H1 (cell line): ENCODE measurements around the gene SYNPR. TPM values are rescaled to one million over a fixed set of nuclear protein-coding genes. Genes with fewer than 3 reads are reported as not detected.

Source experiments
- CTCF ChIA-PET: fragments of 300-600 bp; sonication (Branson Sonifier 250); formaldehyde crosslinking; loops from one replicate; lab custom pipeline; 2021; ENCODE audit not compliant: partially characterized antibody; lab: Charles Lee
- POLR2A ChIA-PET: fragments of 300-600 bp; sonication (Branson Sonifier 250); formaldehyde crosslinking; loops from one replicate; lab custom pipeline; 2021; ENCODE audit warnings: inconsistent platforms; ENCODE audit not compliant: partially characterized antibody; lab: Charles Lee
- DNase-seq, 2 experiments: peaks; one replicate each; pipeline versions ENCODE4 v3.0.0 to v3.0.0-alpha.2; 2010 to 2022; ENCODE audit warnings: low spot score in 2 of 2, low read depth in 1 of 2, mixed read lengths in 1 of 2
- FAIRE-seq: peaks from 2 replicates; lab custom pipeline; 2011; peaks lifted over from hg19 to GRCh38; lab: Jason Lieb, UNC
- H2AFZ ChIP-seq: 2 replicates; pipeline ENCODE4 v1.8.1; 2012; ENCODE audit warnings: low read length, inconsistent platforms
- H2AK5ac ChIP-seq: 2 replicates; pipeline ENCODE4 v1.6.1; 2013; ENCODE audit warnings: low read depth, low read length
- H2BK120ac ChIP-seq: replicated peaks from 2 replicates; pipeline ENCODE3; 2013; ENCODE audit warnings: low read depth, low read length, inconsistent platforms
- H2BK12ac ChIP-seq: 2 replicates; pipeline ENCODE4 v1.6.1; 2013; ENCODE audit warnings: low read depth, low read length
- H2BK15ac ChIP-seq: 2 replicates; pipeline ENCODE4 v1.6.1; 2013; ENCODE audit warnings: low read length
- H2BK20ac ChIP-seq: 2 replicates; pipeline ENCODE4 v1.6.1; 2013; ENCODE audit warnings: low read length
- H2BK5ac ChIP-seq: 2 replicates; pipeline ENCODE4 v1.6.1; 2013; ENCODE audit warnings: low read depth, low read length
- H3K14ac ChIP-seq: 2 replicates; pipeline ENCODE4 v1.6.1; 2013; ENCODE audit warnings: inconsistent platforms; ENCODE audit not compliant: insufficient read length
- H3K18ac ChIP-seq: 2 replicates; pipeline ENCODE4 v1.6.1; 2013; ENCODE audit warnings: low read length; ENCODE audit errors: extremely low read depth
- H3K23ac ChIP-seq: 2 replicates; pipeline ENCODE4 v1.6.1; 2013; ENCODE audit warnings: inconsistent platforms; ENCODE audit not compliant: insufficient read length
- H3K23me2 ChIP-seq: 2 replicates; pipeline ENCODE4 v1.6.1; 2013; ENCODE audit warnings: low read depth, low read length
- H3K27ac ChIP-seq: 2 replicates; pipeline ENCODE4 v1.6.1; 2011; ENCODE audit warnings: low read depth, low read length, inconsistent platforms
- H3K27me3 ChIP-seq, 4 experiments: replicated peaks in 1 of 4; 1 replicate in 1 of 4; 2 replicates in 3 of 4; pipeline versions ENCODE4 v1.6.1 to v1.8.1; 2011 to 2013; ENCODE audit warnings: low read length in 3 of 4, mild to moderate bottlenecking in 3 of 4, inconsistent platforms in 2 of 4, mixed read lengths in 2 of 4, moderate library complexity in 1 of 4; ENCODE audit not compliant: control insufficient read depth in 3 of 4, insufficient read depth in 3 of 4; ENCODE audit errors: extremely low read depth in 1 of 4
- H3K36me3 ChIP-seq, 4 experiments: 2 replicates each; pipeline versions ENCODE4 v1.6.1 to v1.8.1; 2011 to 2013; ENCODE audit warnings: mild to moderate bottlenecking in 4 of 4, low read length in 3 of 4, moderate library complexity in 2 of 4, control low read depth in 1 of 4, inconsistent platforms in 1 of 4; ENCODE audit not compliant: insufficient read depth in 4 of 4, control insufficient read depth in 2 of 4
- H3K4ac ChIP-seq: replicated peaks from 2 replicates; pipeline ENCODE3; 2013; ENCODE audit warnings: low read length, low read depth, mixed read lengths, inconsistent platforms; ENCODE audit not compliant: insufficient read length
- H3K4me1 ChIP-seq, 4 experiments: replicated peaks in 1 of 4; 1 replicate in 1 of 4; 2 replicates in 3 of 4; pipeline versions ENCODE4 v1.6.1 to v1.8.1; 2011 to 2013; ENCODE audit warnings: low read length in 3 of 4, inconsistent platforms in 2 of 4, mixed read lengths in 1 of 4; ENCODE audit not compliant: insufficient read depth in 4 of 4, control insufficient read depth in 3 of 4
- H3K4me2 ChIP-seq, 2 experiments: 2 replicates each; pipeline versions ENCODE4 v1.6.1 to v1.8.1; 2011 to 2013; ENCODE audit warnings: low read depth in 2 of 2, low read length in 2 of 2, control low read depth in 1 of 2, inconsistent platforms in 1 of 2, mild to moderate bottlenecking in 1 of 2; ENCODE audit not compliant: insufficient read depth in 1 of 2
- H3K4me3 ChIP-seq, 4 experiments: fragments of 200-600, 300-600 bp in 1 of 4; sonication (generic), shearing (Covaris generic), sonication (Bioruptor Twin) in 1 of 4; 2 replicates each; pipeline versions ENCODE4 v1.5.1 to v1.8.1; 2011 to 2016; ENCODE audit warnings: low read length in 4 of 4, low read depth in 3 of 4, control low read depth in 2 of 4, inconsistent platforms in 2 of 4, mild to moderate bottlenecking in 2 of 4, mixed read lengths in 1 of 4, moderate library complexity in 1 of 4; ENCODE audit not compliant: insufficient read depth in 2 of 4; ENCODE audit errors: extremely low read depth in 1 of 4
- H3K56ac ChIP-seq: replicated peaks from 2 replicates; pipeline ENCODE3; 2013; ENCODE audit warnings: low read depth, mild to moderate bottlenecking, mixed read lengths, low read length, inconsistent platforms; ENCODE audit not compliant: insufficient read length
- H3K79me1 ChIP-seq: 2 replicates; pipeline ENCODE4 v1.6.1; 2013; ENCODE audit warnings: low read depth, low read length, control low read depth
- H3K79me2 ChIP-seq, 2 experiments: 2 replicates each; pipeline versions ENCODE4 v1.6.1 to v1.8.1; 2012 to 2013; ENCODE audit warnings: low read length in 2 of 2, mild to moderate bottlenecking in 2 of 2, inconsistent platforms in 1 of 2; ENCODE audit not compliant: insufficient read depth in 2 of 2, control insufficient read depth in 1 of 2
- H3K9ac ChIP-seq, 4 experiments: replicated peaks in 1 of 4; 1 replicate in 1 of 4; 2 replicates in 3 of 4; pipeline versions ENCODE4 v1.6.1 to v1.8.1; 2011 to 2013; ENCODE audit warnings: low read depth in 3 of 4, low read length in 3 of 4, control low read depth in 2 of 4, mild to moderate bottlenecking in 2 of 4, moderate library complexity in 2 of 4, inconsistent platforms in 1 of 4; ENCODE audit errors: extremely low read depth in 1 of 4
- H3K9me3 ChIP-seq, 2 experiments: 2 replicates each; pipeline versions ENCODE4 v1.6.1 to v1.8.1; 2012 to 2013; ENCODE audit warnings: mild to moderate bottlenecking in 2 of 2, moderate library complexity in 2 of 2, control low read depth in 1 of 2, inconsistent platforms in 1 of 2, low read depth in 1 of 2, low read length in 1 of 2, mixed read lengths in 1 of 2; ENCODE audit not compliant: insufficient read depth in 2 of 2
- H4K20me1 ChIP-seq, 2 experiments: replicated peaks in 1 of 2; 2 replicates each; pipeline versions ENCODE3 to v1.8.1; 2011 to 2013; ENCODE audit warnings: inconsistent platforms in 2 of 2, low read length in 2 of 2, mild to moderate bottlenecking in 1 of 2; ENCODE audit not compliant: insufficient read depth in 2 of 2, control insufficient read depth in 1 of 2
- H4K5ac ChIP-seq: 2 replicates; pipeline ENCODE4 v1.6.1; 2013; ENCODE audit warnings: low read length, low read depth, mixed read lengths, inconsistent platforms; ENCODE audit not compliant: insufficient read length
- H4K8ac ChIP-seq: 2 replicates; pipeline ENCODE4 v1.8.0; 2013; ENCODE audit warnings: mild to moderate bottlenecking, moderate library complexity, low read length, inconsistent platforms; ENCODE audit not compliant: insufficient read depth; ENCODE audit errors: extremely low read depth
- H4K91ac ChIP-seq: replicated peaks from 2 replicates; pipeline ENCODE3; 2013; ENCODE audit warnings: low read length, mixed read lengths, inconsistent platforms; ENCODE audit not compliant: insufficient read length
- ATF3 ChIP-seq: IDR thresholded peaks from 2 replicates; pipeline ENCODE4 v1.6.1; 2011; ENCODE audit warnings: low read depth, mild to moderate bottlenecking, low read length; ENCODE audit not compliant: insufficient read depth
- CHD1 ChIP-seq: IDR thresholded peaks from 2 replicates; pipeline ENCODE4 v1.6.1; 2012; ENCODE audit warnings: low read depth, low read length, improper control_type of control experiment
- CHD2 ChIP-seq: IDR thresholded peaks from 2 replicates; pipeline ENCODE4 v1.6.1; 2012; ENCODE audit warnings: low read length, improper control_type of control experiment
- CTBP2 ChIP-seq: IDR thresholded peaks from 2 replicates; pipeline ENCODE4 v1.7.0; 2011; ENCODE audit warnings: borderline replicate concordance, mild to moderate bottlenecking, moderate library complexity, mixed read lengths, low read length; ENCODE audit not compliant: insufficient read depth, insufficient read length
- KDM1A ChIP-seq: fragments of 200-600, 300-600 bp; sonication (generic); IDR thresholded peaks from 2 replicates; pipeline ENCODE4 v1.7.1; 2016; ENCODE audit warnings: mild to moderate bottlenecking, low read length, borderline replicate concordance
- MAFK ChIP-seq: IDR thresholded peaks from 2 replicates; pipeline ENCODE4 v1.6.1; 2012; ENCODE audit warnings: low read depth, mild to moderate bottlenecking, improper control_type of control experiment, low read length
- SAP30 ChIP-seq: fragments of 300-600 bp; sonication (generic); IDR thresholded peaks from 2 replicates; pipeline ENCODE4 v1.7.1; 2012; ENCODE audit warnings: low read length, moderate library complexity, mild to moderate bottlenecking, inconsistent platforms; ENCODE audit not compliant: insufficient read depth, insufficient replicate concordance
- SP4 ChIP-seq: IDR thresholded peaks from 2 replicates; pipeline ENCODE4 v1.6.1; 2012; ENCODE audit warnings: low read length, inconsistent platforms
- USF2 ChIP-seq: IDR thresholded peaks from 2 replicates; pipeline ENCODE4 v1.6.1; 2011; ENCODE audit warnings: low read length, improper control_type of control experiment
- WGBS, 2 experiments: shearing (Covaris generic) in 1 of 2; methylation state at CpG; one replicate each; pipeline versions ENCODE4 v1.1.6 to v1.1.7; 2013 to 2015; ENCODE audit warnings: low lambda C conversion rate in 2 of 2, mixed read lengths in 2 of 2, inconsistent platforms in 1 of 2, low coverage in 1 of 2, missing lambda C conversion rate in 1 of 2; ENCODE audit not compliant: insufficient replicate concordance in 2 of 2, insufficient coverage in 1 of 2, insufficient read length in 1 of 2; ENCODE audit errors: extremely low coverage in 1 of 2, missing lambda C conversion rate in 1 of 2; 5-methylcytosine and 5-hydroxymethylcytosine counted together
- polyA plus RNA-seq, 7 experiments: library from polyadenylated mRNA; depleted of rRNA in 3 of 7; stranded (reverse) in 5 of 7; unstranded in 2 of 7; fragments of >200 nt in 5 of 7; fragments of 200-250 nt in 2 of 7; gene quantifications; 1 replicate in 5 of 7; 2 replicates in 1 of 7; 4 replicates in 1 of 7; pipeline versions ENCODE4 v1.2.1 to v1.2.3, GENCODE V29; 2011 to 2013; ENCODE audit warnings: missing spikeins in 2 of 7, mixed read lengths in 2 of 7
- total RNA-seq: library from RNA; stranded (reverse); fragmentation: NEBNext Ultra II Directional; extraction: Animal tissue kit (Norgen Biotek cat#: 25700); gene quantifications from 2 replicates; pipeline ENCODE4 v1.2.1, GENCODE V29; 2021
- TF ChIP-seq, protein P1 (sequence below), 3 experiments: IDR thresholded peaks; 1 replicate in 2 of 3; 2 replicates in 1 of 3; pipeline versions ENCODE4 v1.5.1 to v1.6.1; 2011; ENCODE audit warnings: low read length in 3 of 3, mild to moderate bottlenecking in 3 of 3, inconsistent platforms in 2 of 3, low read depth in 1 of 3, moderate library complexity in 1 of 3; ENCODE audit not compliant: insufficient read depth in 1 of 3; ENCODE audit errors: control extremely low read depth in 1 of 3

SYNPR gene
- total and polyA plus RNA-seq, 2 of the 8 experiments (the other 6 are each of a cell fraction or from before 2014, with no cell fraction given) = 0.39 to 0.99 TPM

DNA sequence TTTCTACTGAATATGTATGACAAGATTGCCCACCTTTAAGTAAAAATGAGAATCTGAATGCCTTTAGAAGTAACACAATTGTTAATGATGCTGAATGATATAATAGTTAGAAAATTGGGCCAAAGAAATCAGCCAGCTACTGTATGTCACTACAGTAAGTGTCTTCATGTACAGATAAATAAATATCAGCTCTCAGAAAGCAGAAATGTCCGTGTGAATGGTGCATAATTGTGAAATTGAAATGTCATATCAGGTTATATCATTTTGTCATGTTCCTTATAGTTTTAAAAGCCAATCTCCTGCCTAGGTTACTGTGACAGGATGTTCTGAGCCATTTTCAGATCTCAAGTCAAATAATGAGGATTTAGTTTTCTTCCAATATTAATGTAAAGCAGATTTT, 283.8 kb downstream of the SYNPR start:
- H3K27ac ChIP-seq = no peak overlapping the region
- no peak overlapping the region for H3K9ac ChIP-seq
- H3K27me3 ChIP-seq = no peaks in the 10 kb centered on the region
- H4K20me1 ChIP-seq = no peaks in the 10 kb centered on the region
- no peak for FAIRE-seq
- no peaks in the 10 kb centered on the region for H3K79me1 ChIP-seq
- H3K4me3 ChIP-seq = no peak overlapping the region
- H3K23ac ChIP-seq = no peak overlapping the region
- H3K4ac ChIP-seq = no peak overlapping the region
- H4K91ac ChIP-seq = no peak overlapping the region
- H3K79me2 ChIP-seq = no peaks in the 10 kb centered on the region
- H2BK120ac ChIP-seq = no peak overlapping the region
- no peak overlapping the region for H2AFZ ChIP-seq
- H3K36me3 ChIP-seq = no peaks in the 10 kb centered on the region
- 71% methylated on average over 1 of the region's 1 CpG; no CpG with 5 or more reads in 1 of the 2 experiments for WGBS, 2 experiments
- H2BK5ac ChIP-seq = no peak overlapping the region
- H2AK5ac ChIP-seq = no peak overlapping the region
- no peak overlapping the region for H4K5ac ChIP-seq
- POLR2A ChIA-PET = no interaction called here
- no peaks in the 10 kb centered on the region for H3K23me2 ChIP-seq
- CTCF ChIA-PET = interaction anchor here (1.3 kb wide), 1 partner anchor 211 kb away, joined by 6 read pairs; no protein-coding TSS in a partner anchor
- no peak for DNase-seq
- H2BK15ac ChIP-seq = no peak overlapping the region
- no peaks in the 10 kb centered on the region for H3K4me1 ChIP-seq
- no peak overlapping the region for H3K56ac ChIP-seq
- H3K4me2 ChIP-seq = no peak overlapping the region
- H2BK20ac ChIP-seq = no peak overlapping the region
- H3K14ac ChIP-seq = no peak overlapping the region
- H4K8ac ChIP-seq = no peak overlapping the region
- no peak overlapping the region for H2BK12ac ChIP-seq
- no peak overlapping the region for H3K18ac ChIP-seq
- H3K9me3 ChIP-seq = no peaks in the 10 kb centered on the region
- TF ChIP-seq SP4 = no peak
- TF ChIP-seq, protein P1, sequence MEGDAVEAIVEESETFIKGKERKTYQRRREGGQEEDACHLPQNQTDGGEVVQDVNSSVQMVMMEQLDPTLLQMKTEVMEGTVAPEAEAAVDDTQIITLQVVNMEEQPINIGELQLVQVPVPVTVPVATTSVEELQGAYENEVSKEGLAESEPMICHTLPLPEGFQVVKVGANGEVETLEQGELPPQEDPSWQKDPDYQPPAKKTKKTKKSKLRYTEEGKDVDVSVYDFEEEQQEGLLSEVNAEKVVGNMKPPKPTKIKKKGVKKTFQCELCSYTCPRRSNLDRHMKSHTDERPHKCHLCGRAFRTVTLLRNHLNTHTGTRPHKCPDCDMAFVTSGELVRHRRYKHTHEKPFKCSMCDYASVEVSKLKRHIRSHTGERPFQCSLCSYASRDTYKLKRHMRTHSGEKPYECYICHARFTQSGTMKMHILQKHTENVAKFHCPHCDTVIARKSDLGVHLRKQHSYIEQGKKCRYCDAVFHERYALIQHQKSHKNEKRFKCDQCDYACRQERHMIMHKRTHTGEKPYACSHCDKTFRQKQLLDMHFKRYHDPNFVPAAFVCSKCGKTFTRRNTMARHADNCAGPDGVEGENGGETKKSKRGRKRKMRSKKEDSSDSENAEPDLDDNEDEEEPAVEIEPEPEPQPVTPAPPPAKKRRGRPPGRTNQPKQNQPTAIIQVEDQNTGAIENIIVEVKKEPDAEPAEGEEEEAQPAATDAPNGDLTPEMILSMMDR (IDR thresholded peaks at IDR 0.05; ENCODE audit: control extremely low read depth in 1 of 3, insufficient read depth in 1 of 3, low read depth in 1 of 3, low read length in 3 of 3) = no peak
- no peak for TF ChIP-seq ATF3
- TF ChIP-seq CHD2 = no peak
- no peak for TF ChIP-seq CTBP2
- no peak for TF ChIP-seq USF2
- no peak for TF ChIP-seq CHD1
- TF ChIP-seq KDM1A = no peak
- no peak for TF ChIP-seq SAP30
- TF ChIP-seq MAFK = no peak
